Measurements from ENCODE around the gene CKAP4. TPM values are rescaled to one million over a fixed set of nuclear protein-coding genes. Genes with fewer than 3 reads are reported as not detected.

Gene CKAP4
- total and polyA plus RNA-seq, 5 experiments from 2014 or later = 11.2 to 14.4 (median 11.9) TPM

DNA sequence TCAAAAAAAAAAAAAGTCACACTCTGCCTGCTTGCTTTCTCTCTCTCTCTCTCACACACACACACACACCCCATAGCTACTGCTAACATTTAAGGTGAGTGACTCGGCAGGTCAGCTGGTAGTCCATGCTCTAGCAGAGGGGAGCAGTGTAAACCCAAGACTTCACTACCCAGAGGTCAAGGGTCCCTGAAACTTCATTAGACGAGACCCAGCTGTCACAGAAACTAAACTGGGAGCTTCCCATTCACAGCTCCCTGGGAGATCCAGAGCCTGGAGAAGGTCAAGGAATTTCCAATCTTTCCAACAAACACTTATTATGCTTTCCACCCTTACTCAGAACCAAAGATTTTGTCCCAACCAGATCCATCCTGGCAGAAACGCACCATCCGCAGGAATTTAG is 33.2 kb downstream of the CKAP4 start:
- H3K4me1 Mint-ChIP-seq = peaks cover 0 to 1% (median 0%) of the 10 kb centered on the region in 4 donors
- H3K27ac Mint-ChIP-seq = no peak overlapping the region
- no peak overlapping the region for H3K4me3 Mint-ChIP-seq
- peaks cover 0 to 21% (median 0%) of the 10 kb centered on the region in 3 donors for H3K36me3 Mint-ChIP-seq
- DNase-seq = no peak
- H3K9me3 Mint-ChIP-seq = peaks cover 9 to 20% (median 14%) of the 10 kb centered on the region in 9 donors
- POLR2A ChIA-PET = no interaction called here
- peaks cover 28 to 54% (median 46%) of the 10 kb centered on the region in 5 donors for H3K27me3 Mint-ChIP-seq
- no peak for ATAC-seq

- POLR2A ChIA-PET = no interaction called here
- no peak for DNase-seq
- no peak overlapping the region for H3K4me3 Mint-ChIP-seq
- peaks cover 25 to 48% (median 46%) of the 10 kb centered on the region in 5 donors for H3K27me3 Mint-ChIP-seq
- peaks cover 0 to 14% (median 0%) of the 10 kb centered on the region in 3 donors for H3K36me3 Mint-ChIP-seq
- peak overlapping the region in 1 of 10 donors; percentile 27 for H3K27ac Mint-ChIP-seq
- peaks cover 9 to 15% (median 12%) of the 10 kb centered on the region in 9 donors for H3K9me3 Mint-ChIP-seq
- ATAC-seq = no peak
- H3K4me1 Mint-ChIP-seq = peaks cover 0 to 1% (median 0%) of the 10 kb centered on the region in 4 donors
Measured at GRCh38 chr12:106213662-106214061, 34.2 kb downstream of the CKAP4 start.

DNA sequence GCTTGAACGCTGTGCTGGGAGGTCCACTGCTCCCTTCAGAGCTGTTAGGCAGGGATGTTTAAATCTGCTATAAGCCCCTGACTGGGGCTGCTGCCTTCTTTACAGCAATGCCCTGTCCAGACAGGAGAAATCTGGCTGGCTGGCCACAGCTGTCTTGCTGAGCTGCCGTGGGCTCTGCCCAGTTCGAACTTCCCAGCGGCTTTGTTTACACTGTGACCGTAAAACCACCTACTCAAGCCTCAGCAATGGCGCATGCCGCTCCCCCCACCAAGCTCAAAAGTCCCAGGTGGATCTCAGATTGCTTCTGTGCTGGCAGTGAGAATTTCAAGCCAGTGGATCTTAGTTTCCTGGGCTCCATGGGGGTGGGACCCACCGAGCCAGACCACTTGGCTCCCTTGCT is 35.8 kb downstream of the CKAP4 start:
- Mint-ChIP-seq H3K4me3 (no peak overlapping the region), H3K27ac (no peak overlapping the region), H3K4me1 (peaks cover 0 to 1% (median 0%) of the 10 kb centered on the region in 4 donors), H3K9me3 (peaks cover 0 to 17% (median 7%) of the 10 kb centered on the region in 9 donors), H3K36me3 (peaks cover 0 to 15% (median 0%) of the 10 kb centered on the region in 3 donors), H3K27me3 (peaks cover 24 to 47% (median 46%) of the 10 kb centered on the region in 5 donors)
- ATAC-seq = no peak
- DNase-seq = no peak
- POLR2A ChIA-PET = no interaction called here

DNA sequence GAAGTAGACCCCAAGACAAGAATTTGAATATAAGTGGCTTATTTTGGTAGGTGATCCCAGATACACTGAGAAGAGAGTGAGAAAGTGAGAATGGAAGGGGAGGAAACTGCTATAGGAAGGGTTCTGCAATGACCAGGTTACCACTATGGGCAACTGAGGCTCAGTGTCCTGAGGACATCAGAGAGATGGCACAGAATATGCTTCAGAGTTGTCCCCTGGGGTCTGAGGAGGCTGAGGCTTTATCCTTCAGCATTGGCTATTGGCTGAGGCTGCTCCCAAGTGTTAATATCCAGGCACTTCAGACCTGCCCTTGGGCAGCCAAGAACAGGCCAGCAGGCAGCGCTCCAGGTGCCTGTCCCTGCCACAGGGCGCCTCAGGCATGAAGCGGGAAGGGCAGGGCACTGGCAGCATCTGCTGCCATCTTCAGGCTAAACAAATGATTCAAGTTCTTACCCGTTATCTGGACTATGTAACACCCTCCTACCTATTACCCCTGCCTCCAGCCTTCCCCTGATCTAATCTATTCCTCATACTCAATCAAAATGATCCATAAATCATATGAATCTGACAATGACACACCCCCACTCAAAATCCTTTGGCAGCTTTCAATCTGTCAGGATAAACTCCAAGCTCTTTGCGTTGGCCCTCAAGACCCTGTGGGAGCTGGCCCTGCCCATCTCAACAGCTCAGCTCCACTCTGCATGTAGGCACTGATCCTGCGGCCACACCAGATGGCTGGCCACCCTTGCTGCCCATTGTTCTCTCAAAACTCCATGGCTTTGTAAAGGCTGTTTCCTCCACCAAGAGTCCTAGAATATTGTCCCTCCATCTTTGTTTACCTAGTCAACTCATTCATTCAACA is 42.4 kb downstream of the CKAP4 start:
- Mint-ChIP-seq H3K27ac (peak overlapping the region in 1 of 10 donors; percentile 9), H3K4me3 (no peak overlapping the region), H3K9me3 (peaks cover 0 to 44% (median 14%) of the 10 kb centered on the region in 9 donors), H3K36me3 (peaks cover 0 to 25% (median 0%) of the 10 kb centered on the region in 3 donors), H3K27me3 (peaks cover 2 to 21% (median 19%) of the 10 kb centered on the region in 5 donors), H3K4me1 (no peaks in the 10 kb centered on the region)
- POLR2A ChIA-PET = no interaction called here
- DNase-seq = no peak
- ATAC-seq = no peak

- Mint-ChIP-seq H3K27ac (no peak overlapping the region), H3K4me1 (no peaks in the 10 kb centered on the region)
Measured at GRCh38 chr12:106204312-106204711, 43.5 kb downstream of the CKAP4 start.

DNA sequence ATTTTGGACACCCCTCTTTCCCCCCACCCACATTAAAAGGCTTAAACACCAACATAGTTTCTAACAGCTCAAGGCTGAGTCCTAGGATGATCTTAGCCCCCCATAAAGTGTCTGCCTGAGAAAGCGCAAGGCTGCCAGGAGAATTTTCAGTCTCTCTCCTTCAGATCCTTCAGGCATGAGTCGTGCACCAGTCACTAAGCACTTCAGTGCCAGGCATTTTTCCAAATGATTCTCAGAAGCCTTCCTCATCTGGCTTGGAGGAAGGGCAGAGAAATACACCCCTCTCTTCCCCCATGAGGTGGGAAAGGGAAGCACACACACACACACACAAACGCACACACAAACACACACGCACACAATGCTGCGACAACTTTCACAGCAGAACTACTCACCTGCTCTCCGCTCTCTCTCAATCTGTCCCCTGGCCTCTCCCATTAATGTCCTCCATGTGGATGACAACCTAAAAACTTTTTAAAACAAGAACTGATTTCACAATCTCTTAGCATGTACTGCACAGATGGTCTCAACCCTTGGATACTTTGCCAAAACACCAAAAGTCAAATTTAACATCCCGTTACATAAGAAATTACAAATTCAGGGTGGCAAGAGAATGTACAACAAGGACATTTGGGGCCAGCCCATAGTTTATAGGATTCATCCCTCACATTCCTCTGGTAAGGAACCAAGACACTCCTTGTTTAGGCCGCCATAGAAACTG is 49.8 kb downstream of the CKAP4 start:
- peak overlapping the region in 1 of 10 donors; percentile 11 for H3K27ac Mint-ChIP-seq
- H3K9me3 Mint-ChIP-seq = peaks cover 0 to 7% (median 2%) of the 10 kb centered on the region in 9 donors
- H3K36me3 Mint-ChIP-seq = peaks cover 0 to 4% (median 0%) of the 10 kb centered on the region in 3 donors
- POLR2A ChIA-PET = no interaction called here
- H3K4me1 Mint-ChIP-seq = no peaks in the 10 kb centered on the region
- ATAC-seq = no peak
- DNase-seq = no peak
- peaks cover 4 to 44% (median 8%) of the 10 kb centered on the region in 5 donors for H3K27me3 Mint-ChIP-seq
- H3K4me3 Mint-ChIP-seq = no peak overlapping the region

More at GRCh38 chr12:106204312-106204711, 43.5 kb downstream of the CKAP4 start:
- DNase-seq = no peak
- peaks cover 0 to 44% (median 14%) of the 10 kb centered on the region in 9 donors for H3K9me3 Mint-ChIP-seq
- H3K4me3 Mint-ChIP-seq = no peak overlapping the region
- H3K27me3 Mint-ChIP-seq = peaks cover 0 to 24% (median 12%) of the 10 kb centered on the region in 5 donors
- POLR2A ChIA-PET = no interaction called here
- H3K36me3 Mint-ChIP-seq = peaks cover 0 to 25% (median 0%) of the 10 kb centered on the region in 3 donors
- ATAC-seq = no peak

GRCh38 chr12:106195621-106196027 is 52.2 kb downstream of the CKAP4 start:
- no peak for DNase-seq
- POLR2A ChIA-PET = no interaction called here
- no peak for ATAC-seq
- H3K4me3 Mint-ChIP-seq = no peak overlapping the region
- no peaks in the 10 kb centered on the region for H3K4me1 Mint-ChIP-seq
- no peaks in the 10 kb centered on the region for H3K9me3 Mint-ChIP-seq
- H3K27ac Mint-ChIP-seq = no peak overlapping the region
- peaks cover 6 to 51% (median 9%) of the 10 kb centered on the region in 5 donors for H3K27me3 Mint-ChIP-seq
- no peaks in the 10 kb centered on the region for H3K36me3 Mint-ChIP-seq

DNA sequence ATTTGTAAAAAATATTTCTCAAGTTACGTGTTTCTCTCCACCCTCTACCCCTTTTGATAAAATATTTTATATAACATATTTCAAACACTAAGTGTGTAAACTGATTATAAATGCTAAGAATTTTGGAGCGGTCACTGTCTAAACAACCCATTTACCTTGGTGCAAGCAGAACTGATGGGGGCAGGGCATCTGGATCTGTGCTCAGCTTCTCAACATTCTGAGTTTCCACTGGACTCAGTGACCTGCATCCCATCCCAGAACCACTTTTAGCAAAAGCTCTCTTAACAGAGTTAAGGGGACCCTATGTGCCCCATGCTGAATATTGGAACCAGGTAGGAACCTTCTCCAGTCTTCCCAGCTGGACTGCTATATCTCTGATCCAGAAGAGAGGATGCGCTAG is 53.5 kb downstream of the CKAP4 start:
- Mint-ChIP-seq H3K9me3 (no peaks in the 10 kb centered on the region), H3K4me1 (no peaks in the 10 kb centered on the region), H3K27me3 (peaks cover 5 to 51% (median 10%) of the 10 kb centered on the region in 5 donors), H3K36me3 (no peaks in the 10 kb centered on the region), H3K4me3 (no peak overlapping the region), H3K27ac (no peak overlapping the region)
- no peak for ATAC-seq
- no peak for DNase-seq
- POLR2A ChIA-PET = no interaction called here

GRCh38 chr12:106193394-106194215 is 54.2 kb downstream of the CKAP4 start:
- no peaks in the 10 kb centered on the region for H3K36me3 Mint-ChIP-seq
- peaks cover 4 to 48% (median 8%) of the 10 kb centered on the region in 5 donors for H3K27me3 Mint-ChIP-seq
- DNase-seq = no peak
- H3K4me3 Mint-ChIP-seq = no peak overlapping the region
- no peak overlapping the region for H3K27ac Mint-ChIP-seq
- H3K9me3 Mint-ChIP-seq = no peaks in the 10 kb centered on the region
- POLR2A ChIA-PET = no interaction called here
- no peaks in the 10 kb centered on the region for H3K4me1 Mint-ChIP-seq
- no peak for ATAC-seq

GRCh38 chr12:106192659-106193393 is 55.0 kb downstream of the CKAP4 start:
- Mint-ChIP-seq H3K9me3 (no peaks in the 10 kb centered on the region), H3K27ac (no peak overlapping the region), H3K27me3 (peaks cover 4 to 46% (median 6%) of the 10 kb centered on the region in 5 donors), H3K4me3 (no peak overlapping the region), H3K36me3 (no peaks in the 10 kb centered on the region), H3K4me1 (no peaks in the 10 kb centered on the region)
- no peak for ATAC-seq
- DNase-seq = no peak
- POLR2A ChIA-PET = no interaction called here

GRCh38 chr12:106190581-106190980 is 57.2 kb downstream of the CKAP4 start:
- peaks cover 6 to 40% (median 8%) of the 10 kb centered on the region in 5 donors for H3K27me3 Mint-ChIP-seq
- no peak overlapping the region for H3K27ac Mint-ChIP-seq
- no peaks in the 10 kb centered on the region for H3K36me3 Mint-ChIP-seq
- no peak for DNase-seq
- H3K9me3 Mint-ChIP-seq = no peaks in the 10 kb centered on the region
- H3K4me1 Mint-ChIP-seq = no peaks in the 10 kb centered on the region
- ATAC-seq = no peak
- POLR2A ChIA-PET = no interaction called here
- H3K4me3 Mint-ChIP-seq = no peak overlapping the region

- no peaks in the 10 kb centered on the region for H3K4me1 Mint-ChIP-seq
- POLR2A ChIA-PET = no interaction called here
- no peak for DNase-seq
- no peaks in the 10 kb centered on the region for H3K36me3 Mint-ChIP-seq
- H3K27ac Mint-ChIP-seq = no peak overlapping the region
- no peak for ATAC-seq
- peaks cover 6 to 39% (median 8%) of the 10 kb centered on the region in 5 donors for H3K27me3 Mint-ChIP-seq
- H3K9me3 Mint-ChIP-seq = no peaks in the 10 kb centered on the region
- no peak overlapping the region for H3K4me3 Mint-ChIP-seq
Measured at GRCh38 chr12:106189341-106189740, 58.5 kb downstream of the CKAP4 start.

Measured in naive thymus-derived CD8-positive, alpha-beta T cell (primary cell).